Measurements from ENCODE around the gene PARPBP. TPM values are rescaled to one million over a fixed set of nuclear protein-coding genes. Genes with fewer than 3 reads are reported as not detected.
"Not testable (repeated sequence)": the region's sequence is repeated elsewhere in the genome, so short reads cannot be mapped to it uniquely, and the experiment has no call there.

The PARPBP gene
- total and polyA plus RNA-seq, 10 donors: 2.9 to 7.7 (median 5.1) TPM

GRCh38 chr12:102144221-102144620 is 24.2 kb downstream of the PARPBP start:
- intact Hi-C loops (cut with DNase I; ENCODE audit: low total_unique reads): no loop called here
- peaks cover 0 to 4% (median 0%) of the 10 kb centered on the region in 8 donors for H3K9me3 ChIP-seq
- no peaks in the 10 kb centered on the region for H3K27me3 ChIP-seq (replicated peaks in 1 of 7)
- H3K27ac ChIP-seq: no peak overlapping the region
- 75 to 96% (median 89%) methylated on average over 1 of the region's 1 CpG for WGBS, 5 donors
- DNase-seq: no peak
- no peaks in the 10 kb centered on the region for H3K4me1 ChIP-seq
- no peak for TF ChIP-seq CTCF (IDR thresholded peaks at IDR 0.05 in 8 of 11, conservative IDR thresholded peaks at IDR 0.05 in 3 of 11)
- no peak for TF ChIP-seq POLR2AphosphoS5 (IDR thresholded peaks at IDR 0.05)
- TF ChIP-seq POLR2A (IDR thresholded peaks at IDR 0.05): no peak
- no peak overlapping the region for H3K4me3 ChIP-seq
- H3K36me3 ChIP-seq: peaks cover 0 to 10% (median 0%) of the 10 kb centered on the region in 6 donors

DNA sequence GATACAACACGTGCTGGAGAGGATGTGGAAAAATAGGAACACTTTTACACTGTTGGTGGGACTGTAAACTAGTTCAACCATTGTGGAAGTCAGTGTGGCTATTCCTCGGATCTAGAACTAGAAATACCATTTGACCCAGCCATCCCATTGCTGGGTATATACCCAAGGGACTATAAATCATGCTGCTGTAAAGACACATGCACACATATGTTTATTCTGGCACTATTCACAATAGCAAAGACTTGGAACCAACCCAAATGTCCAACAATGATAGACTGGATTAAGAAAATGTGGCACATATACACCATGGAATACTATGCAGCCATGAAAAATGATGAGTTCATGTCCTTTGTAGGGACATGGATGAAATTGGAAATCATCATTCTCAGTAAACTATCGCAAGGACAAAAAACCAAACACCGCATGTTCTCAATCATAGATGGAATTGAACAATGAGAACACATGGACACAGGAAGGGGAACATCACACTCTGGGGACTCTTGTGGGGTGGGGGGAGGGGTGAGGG is 27.1 kb downstream of the PARPBP start:
- peaks cover 0 to 14% (median 0%) of the 10 kb centered on the region in 6 donors for H3K36me3 ChIP-seq
- H3K4me3 ChIP-seq; H3K27me3 ChIP-seq (replicated peaks in 1 of 7); H3K4me1 ChIP-seq; DNase-seq; intact Hi-C loops (cut with DNase I; ENCODE audit: low total_unique reads); H3K27ac ChIP-seq; H3K9me3 ChIP-seq: not testable (repeated sequence)
- WGBS, 5 donors: 94 to 99% (median 98%) methylated on average over 3 to 4 of the region's 4 CpGs

DNA sequence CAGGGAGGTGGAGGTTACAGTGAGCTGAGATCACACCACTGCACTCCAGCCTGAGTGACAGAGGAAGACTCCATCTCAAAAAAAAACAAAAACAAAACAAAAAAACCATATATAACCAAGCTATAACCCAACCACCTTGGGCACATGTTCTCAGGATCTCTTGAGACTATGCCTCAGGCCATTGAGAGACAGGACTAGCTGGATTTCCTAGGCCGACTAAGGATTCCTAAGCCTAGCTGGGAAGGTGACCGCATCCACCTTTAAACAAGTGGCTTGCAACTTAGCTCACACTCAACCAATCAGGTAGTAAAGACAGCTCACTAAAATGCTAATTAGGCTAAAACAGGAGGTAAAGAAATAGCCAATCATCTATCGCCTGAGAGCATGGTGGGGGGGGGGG is 35.2 kb downstream of the PARPBP start:
- H3K27me3 ChIP-seq (replicated peaks in 1 of 7); H3K9me3 ChIP-seq; intact Hi-C loops (cut with DNase I; ENCODE audit: low total_unique reads); H3K4me3 ChIP-seq; H3K27ac ChIP-seq; DNase-seq; H3K4me1 ChIP-seq: not testable (repeated sequence)
- WGBS, 5 donors: 96 to 100% (median 100%) methylated on average over 3 of the region's 3 CpGs
- H3K36me3 ChIP-seq: peaks cover 0 to 26% (median 0%) of the 10 kb centered on the region in 6 donors

DNA sequence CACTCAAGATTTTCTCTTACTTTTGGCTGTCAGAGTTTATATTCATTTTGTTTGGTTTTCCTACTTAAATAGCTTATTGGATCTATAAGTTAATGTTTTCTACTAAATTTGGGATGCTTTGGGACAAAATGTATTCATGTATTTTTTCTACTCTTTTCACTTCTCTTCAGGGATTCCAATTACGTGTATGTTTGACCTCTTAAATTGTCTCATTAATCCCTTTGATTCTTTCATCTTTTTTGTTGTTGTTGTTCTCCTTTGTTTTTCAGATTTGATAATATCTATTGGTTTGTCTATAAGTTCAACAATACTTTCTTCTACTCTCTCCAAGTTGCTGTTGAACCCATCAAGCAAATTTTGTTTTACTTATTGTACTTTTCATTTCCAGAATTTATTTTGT is 43.4 kb downstream of the PARPBP start:
- WGBS, 5 donors: 90 to 100% (median 97%) methylated on average over 1 of the region's 1 CpG
- no peaks in the 10 kb centered on the region for H3K9me3 ChIP-seq

More for the DNA sequence above, 43.4 kb downstream of the PARPBP start:
- Histone ChIP-seq H3K4me1 (no peaks in the 10 kb centered on the region), H3K36me3 (no peaks in the 10 kb centered on the region), H3K27me3 (replicated peaks in 1 of 7) (no peaks in the 10 kb centered on the region), H3K4me3 (no peak overlapping the region), H3K27ac (no peak overlapping the region)
- no peak for DNase-seq
- intact Hi-C loops (cut with DNase I; ENCODE audit: low total_unique reads): no loop called here
- TF ChIP-seq POLR2AphosphoS5 (IDR thresholded peaks at IDR 0.05) (no peak), CTCF (IDR thresholded peaks at IDR 0.05 in 8 of 11, conservative IDR thresholded peaks at IDR 0.05 in 3 of 11) (no peak), POLR2A (IDR thresholded peaks at IDR 0.05) (no peak)
